HG02840 (cell line): Measurements from ENCODE around the gene CSF3R.

Experiments used
- ATAC-seq: cut with Tn5 transposase; IDR thresholded peaks from one replicate; pipeline ENCODE4 v1.9.1; 2021; ENCODE audit warnings: mild to moderate bottlenecking, moderate library complexity, moderate number of reproducible peaks; ENCODE audit not compliant: unreplicated experiment, low FRiP score

CSF3R gene

GRCh38 chr1:36432616-36433015 lies 50.1 kb downstream of the CSF3R start:
- ATAC-seq, result no peak

- ATAC-seq, result no peak
Measured at GRCh38 chr1:36425791-36426190, 56.9 kb downstream of the CSF3R start.

- no peak for ATAC-seq
Measured at GRCh38 chr1:36421649-36422048, 61.1 kb downstream of the CSF3R start.

- no peak for ATAC-seq
Measured at GRCh38 chr1:36420836-36421317, 61.8 kb downstream of the CSF3R start.

GRCh38 chr1:36420409-36420808 lies 62.3 kb downstream of the CSF3R start:
- ATAC-seq, result no peak

GRCh38 chr1:36419569-36419968 lies 63.1 kb downstream of the CSF3R start:
- ATAC-seq, result no peak

GRCh38 chr1:36419140-36419539 lies 63.6 kb downstream of the CSF3R start:
- ATAC-seq, result no peak

- no peak for ATAC-seq
Measured at GRCh38 chr1:36417931-36418330, 64.8 kb downstream of the CSF3R start.
